Activated CD4-positive, alpha-beta T cell treated with anti-CD3 and anti-CD28 coated beads, Interleukin-2, amount 50 U/mL, for 48 hours (primary cell): ENCODE data around the gene AP1G2.
"Not testable (repeated sequence)": the region's sequence is repeated elsewhere in the genome, so short reads cannot be mapped to it uniquely, and the experiment has no call there.

Experiments used
- DNase-seq, 2 experiments: peaks; one replicate each; pipeline ENCODE4 v3.0.0-alpha.2; 2020

AP1G2 gene, protein sequence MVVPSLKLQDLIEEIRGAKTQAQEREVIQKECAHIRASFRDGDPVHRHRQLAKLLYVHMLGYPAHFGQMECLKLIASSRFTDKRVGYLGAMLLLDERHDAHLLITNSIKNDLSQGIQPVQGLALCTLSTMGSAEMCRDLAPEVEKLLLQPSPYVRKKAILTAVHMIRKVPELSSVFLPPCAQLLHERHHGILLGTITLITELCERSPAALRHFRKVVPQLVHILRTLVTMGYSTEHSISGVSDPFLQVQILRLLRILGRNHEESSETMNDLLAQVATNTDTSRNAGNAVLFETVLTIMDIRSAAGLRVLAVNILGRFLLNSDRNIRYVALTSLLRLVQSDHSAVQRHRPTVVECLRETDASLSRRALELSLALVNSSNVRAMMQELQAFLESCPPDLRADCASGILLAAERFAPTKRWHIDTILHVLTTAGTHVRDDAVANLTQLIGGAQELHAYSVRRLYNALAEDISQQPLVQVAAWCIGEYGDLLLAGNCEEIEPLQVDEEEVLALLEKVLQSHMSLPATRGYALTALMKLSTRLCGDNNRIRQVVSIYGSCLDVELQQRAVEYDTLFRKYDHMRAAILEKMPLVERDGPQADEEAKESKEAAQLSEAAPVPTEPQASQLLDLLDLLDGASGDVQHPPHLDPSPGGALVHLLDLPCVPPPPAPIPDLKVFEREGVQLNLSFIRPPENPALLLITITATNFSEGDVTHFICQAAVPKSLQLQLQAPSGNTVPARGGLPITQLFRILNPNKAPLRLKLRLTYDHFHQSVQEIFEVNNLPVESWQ

DNA sequence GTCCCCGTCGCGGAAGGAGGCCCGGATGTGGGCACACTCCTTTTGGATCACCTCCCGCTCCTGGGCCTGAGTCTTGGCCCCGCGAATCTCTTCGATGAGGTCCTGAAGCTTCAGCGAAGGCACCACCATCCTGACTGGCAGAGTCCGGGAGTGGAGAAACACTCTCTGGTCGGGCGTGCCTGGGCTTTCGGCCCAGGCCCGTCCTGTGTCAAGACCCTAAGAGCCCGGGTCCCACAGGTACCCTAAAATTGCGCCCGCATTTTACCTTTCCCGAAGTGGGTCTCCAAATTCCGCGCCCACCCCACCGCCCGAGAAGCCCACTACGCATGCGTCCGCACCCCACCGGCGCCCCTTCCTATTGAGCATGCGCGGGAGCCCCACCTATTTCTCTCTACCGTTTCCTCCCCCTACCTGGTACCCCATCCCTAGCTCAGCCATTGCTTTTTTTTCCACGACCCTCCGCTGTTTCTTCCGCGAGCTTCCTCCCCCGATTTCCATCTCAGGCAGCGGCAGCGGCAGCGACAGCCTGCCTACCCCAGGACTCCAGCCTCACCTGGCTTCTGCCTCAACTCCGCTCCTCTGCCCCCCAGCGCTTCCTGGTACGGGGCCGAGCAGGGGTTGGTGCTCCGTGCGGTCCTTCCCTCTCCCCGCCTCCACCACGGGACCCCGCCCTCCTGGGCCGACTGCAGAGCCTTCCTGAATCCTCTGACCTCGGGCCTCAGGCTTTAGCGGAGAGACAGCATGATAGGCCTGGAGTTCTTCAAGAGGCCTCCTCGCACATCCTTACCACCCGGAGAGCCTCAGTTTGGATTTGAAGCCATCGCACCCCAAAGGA is at the start of gene AP1G2:
Gene AP1G2, minus strand, starts transcription at position 606 of the 835 bp plus-strand sequence. Its CDS starts 477 bp downstream, at position 129.
- peak; percentile 95 to 96 for DNase-seq

DNA sequence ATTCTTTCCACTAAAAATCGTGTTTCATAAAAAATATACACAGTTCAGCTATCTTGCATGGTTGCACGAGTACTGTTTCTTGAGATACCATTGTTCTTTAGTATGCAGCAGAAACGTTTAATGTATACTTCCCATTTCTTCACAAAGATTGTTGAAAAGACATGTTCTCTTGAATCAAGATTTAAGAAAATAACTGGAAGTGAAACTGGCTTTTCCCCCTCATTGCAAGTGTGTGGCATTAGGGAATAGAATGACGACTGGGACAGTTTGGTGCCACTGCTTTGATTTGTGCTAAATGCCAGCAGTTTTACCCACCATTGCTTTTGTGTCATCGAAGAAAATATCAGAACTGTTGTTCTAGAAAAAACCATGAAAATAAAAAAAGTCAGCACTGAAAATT is 48.3 kb upstream of the AP1G2 start:
- no peak for DNase-seq

DNA sequence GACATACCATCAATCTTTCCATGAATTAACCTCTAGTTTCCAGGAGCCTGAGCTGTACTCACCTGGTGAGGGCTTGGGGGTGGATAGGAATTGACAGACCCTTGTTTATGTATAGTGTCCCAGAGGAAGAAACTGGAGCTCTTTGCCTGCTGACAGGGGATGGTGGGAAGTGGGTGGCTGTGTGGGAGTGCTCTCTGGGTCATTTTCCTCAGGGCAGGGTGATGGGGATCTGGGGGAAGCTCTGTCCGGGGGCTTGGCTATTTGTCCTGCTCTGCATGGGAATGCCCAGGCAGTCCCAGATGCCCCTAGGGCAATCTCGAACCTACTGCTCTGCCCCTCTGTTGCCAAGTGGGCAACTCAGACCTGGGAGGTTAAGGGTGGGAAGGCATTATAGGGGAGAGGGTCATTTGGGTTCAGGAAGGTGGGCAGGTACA is 46.8 kb upstream of the AP1G2 start:
- no peak for DNase-seq

DNA sequence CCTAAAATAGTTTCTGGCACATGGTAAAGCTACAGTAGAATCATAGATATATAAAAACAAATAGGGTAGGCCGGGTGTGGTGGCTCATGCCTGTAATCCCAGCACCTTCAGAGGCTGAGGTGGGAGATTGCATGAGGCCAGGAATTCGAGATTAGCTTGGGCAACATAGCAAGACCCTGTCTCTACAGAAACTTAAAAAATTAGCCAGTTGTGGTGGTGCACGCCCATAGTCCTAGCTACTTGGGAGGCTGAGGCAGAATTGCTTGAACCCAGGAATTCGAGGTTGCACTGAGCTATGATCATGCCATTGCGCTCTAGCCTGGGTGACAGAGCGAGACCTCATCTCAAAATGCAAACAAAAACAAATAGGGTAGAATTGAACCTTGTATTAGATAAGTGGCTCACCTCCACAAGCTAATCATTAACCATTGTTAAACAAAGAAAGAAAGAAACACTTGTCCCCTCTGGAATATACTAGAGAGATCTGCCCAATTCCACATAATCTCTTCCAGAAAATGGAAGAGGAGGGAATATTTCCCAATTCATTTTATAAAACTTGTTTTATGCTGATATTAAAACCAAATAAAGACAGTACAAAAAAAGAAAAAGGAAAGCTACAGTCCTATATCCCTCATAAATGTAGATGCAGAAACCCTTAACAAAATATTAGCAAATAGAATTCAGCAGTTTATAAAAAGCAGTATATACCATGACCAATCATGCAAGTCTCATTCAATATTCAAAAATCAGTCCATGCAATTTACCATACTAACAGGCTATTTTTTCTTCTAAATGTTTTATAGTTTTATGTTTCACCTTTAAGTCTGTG is 45.9 kb upstream of the AP1G2 start:
- no peak for DNase-seq

DNA sequence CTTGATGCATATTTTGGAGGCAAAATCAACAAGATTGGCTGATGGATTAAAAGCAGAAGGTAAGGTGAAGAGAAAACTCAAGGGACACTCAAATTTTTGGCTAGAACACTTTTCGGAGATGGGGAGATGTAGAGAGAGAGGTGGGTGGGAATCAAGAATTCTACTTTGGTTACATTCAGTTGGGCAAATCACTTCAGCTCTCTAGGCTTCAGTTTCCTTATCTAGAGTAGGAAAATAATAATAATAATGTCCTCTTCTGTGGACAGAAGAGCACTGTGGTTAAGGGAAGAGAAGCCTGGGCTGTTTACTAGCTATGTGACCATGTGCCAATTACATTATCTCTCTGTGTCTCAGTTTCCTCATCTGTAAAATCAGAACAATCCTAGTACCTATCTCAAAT is 45.2 kb upstream of the AP1G2 start:
- DNase-seq = no peak

DNA sequence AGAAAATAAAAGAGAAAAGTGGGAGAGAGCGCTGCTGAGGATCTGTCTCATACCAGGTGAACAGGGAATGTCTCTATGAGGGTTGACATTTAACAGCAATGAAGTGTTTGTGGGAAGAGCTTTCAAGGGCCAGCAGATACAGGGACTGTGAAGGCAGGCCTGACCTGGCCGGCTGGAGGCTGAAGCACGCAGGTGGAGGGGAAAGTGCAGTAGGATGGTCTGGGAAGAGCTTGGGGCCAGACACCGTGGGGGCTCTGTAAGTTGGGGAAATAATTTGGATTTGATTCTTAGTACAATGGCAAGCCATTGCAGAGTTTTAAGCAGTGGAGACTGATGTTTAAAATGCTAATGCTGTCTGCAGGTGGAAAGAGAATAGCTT is 44.8 kb upstream of the AP1G2 start:
- no peak for DNase-seq

DNA sequence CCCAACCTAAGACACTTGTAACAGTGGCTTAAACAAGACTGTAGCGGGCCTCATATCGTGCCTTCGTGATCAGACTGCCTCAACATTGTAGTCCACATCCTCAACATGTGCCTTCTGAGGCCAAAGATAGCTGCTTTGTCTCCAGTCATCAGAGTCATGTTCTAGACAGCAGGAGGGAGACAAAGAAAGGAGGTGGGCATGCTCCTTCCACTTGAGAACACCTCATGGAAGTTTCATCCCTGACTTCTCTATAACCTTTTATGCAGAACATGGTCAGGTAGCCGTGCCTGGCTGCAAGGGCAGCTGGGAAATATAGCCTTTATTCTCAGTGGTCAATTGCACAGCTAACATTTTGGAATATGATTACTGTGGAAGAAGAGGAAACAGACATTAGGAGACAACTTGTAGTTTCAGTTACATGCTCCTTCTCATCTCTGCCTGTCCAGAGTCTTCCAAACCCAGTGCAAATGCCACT is 43.3 kb upstream of the AP1G2 start:
- DNase-seq = no peak

DNA sequence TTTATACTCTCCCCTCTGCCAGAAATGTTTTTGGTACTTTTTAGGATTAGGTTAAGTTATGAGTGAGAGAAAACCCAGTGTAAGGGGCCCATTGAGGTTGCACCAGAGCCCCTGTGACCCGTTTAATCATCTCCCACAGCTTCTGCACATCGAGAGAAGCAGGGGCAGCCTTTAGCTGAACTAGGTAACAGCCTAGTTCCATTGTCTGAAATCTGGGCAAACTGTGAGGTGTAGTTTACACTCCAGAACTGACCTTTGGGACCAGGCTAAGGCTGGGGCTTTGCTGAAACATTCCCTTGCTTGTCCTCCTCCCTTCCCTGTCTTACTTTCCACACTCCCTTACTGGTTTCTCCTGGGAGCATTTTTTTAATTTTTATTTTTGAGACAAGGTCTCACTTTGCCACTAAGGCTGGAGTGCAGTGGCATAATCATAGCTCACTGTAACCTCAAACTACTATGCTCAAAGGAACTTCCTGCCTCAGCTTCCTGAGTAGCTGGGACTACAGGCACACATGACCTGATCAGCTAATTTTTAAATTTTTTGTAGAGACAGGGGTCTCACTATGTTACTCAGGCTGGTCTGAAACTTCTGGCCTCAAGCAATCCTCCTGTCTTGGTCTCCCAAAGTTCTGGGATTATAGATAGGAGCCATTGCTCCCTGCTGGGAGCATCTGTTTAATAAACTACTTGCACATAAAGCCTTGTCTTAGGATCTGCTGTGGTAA is 42.7 kb upstream of the AP1G2 start:
- DNase-seq = no peak

DNA sequence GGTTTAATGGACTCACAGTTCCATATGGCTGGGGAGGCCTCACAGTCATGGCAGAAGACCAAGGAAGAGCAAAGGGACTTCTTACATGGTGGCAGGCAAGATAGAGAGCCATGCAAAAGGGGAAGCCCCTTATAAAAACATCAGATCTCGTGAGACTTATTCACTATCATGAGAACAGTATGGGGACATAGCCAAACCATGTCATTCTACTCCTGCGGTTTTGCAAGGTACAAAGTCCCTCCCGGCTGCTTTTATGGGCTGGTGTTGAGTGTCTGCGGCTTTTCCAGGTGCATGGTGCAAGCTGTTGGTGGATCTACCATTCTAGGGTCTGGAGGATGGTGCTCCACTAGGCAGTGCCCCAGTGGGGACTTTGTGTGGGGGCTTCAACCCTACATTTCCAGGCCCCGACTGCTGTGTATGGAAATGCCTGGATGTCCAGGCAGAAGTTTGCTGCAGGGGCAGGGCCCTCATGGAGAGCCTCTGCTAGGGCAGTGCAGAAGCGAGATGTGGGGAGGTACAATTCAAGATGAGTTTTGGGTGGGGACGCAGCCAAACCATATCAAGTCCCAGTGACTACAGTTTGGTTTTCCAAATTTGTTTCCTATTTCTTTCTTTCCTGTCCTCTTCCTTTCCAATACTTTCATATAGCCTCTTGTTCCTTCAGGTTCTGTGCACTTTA is 42.0 kb upstream of the AP1G2 start:
- DNase-seq = not testable (repeated sequence)

DNA sequence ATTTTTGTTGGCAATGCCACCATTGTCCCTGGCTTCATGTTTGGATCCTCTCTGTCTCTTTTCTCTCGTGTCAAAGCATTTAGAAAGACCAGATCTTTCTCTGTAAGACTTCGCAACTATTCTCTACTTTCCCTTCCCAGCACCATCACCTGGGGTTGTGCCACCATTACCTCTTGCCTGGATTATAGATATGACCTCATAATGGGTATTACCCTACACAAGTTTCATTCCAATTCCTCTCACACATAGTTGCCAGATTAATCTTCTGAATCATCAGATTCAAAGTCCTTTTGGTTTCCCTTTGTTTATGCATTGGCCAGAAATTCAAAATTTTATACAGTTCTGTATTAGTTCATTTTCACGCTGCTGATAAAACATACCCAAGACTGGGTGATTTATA is 41.4 kb upstream of the AP1G2 start:
- DNase-seq = no peak

DNA sequence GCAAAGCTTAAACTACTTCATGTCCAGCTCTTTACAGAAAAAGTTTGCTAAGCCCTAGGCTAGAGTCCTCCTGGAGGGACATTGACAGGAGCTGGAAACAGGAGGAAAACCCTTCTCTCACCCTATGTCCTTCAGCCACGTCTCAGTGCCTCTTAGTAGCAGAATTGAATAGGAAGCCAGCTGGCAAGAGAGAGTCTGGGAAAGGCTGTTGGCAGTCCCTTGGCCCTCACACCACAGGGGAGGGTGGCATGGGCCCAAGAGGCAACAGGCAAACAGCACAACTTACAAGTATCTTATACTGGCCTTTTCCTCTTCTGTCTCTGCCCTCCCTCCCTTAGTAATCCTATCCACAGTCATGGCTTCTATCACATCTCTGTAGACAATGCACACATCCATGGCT is 40.9 kb upstream of the AP1G2 start:
- DNase-seq = no peak

DNA sequence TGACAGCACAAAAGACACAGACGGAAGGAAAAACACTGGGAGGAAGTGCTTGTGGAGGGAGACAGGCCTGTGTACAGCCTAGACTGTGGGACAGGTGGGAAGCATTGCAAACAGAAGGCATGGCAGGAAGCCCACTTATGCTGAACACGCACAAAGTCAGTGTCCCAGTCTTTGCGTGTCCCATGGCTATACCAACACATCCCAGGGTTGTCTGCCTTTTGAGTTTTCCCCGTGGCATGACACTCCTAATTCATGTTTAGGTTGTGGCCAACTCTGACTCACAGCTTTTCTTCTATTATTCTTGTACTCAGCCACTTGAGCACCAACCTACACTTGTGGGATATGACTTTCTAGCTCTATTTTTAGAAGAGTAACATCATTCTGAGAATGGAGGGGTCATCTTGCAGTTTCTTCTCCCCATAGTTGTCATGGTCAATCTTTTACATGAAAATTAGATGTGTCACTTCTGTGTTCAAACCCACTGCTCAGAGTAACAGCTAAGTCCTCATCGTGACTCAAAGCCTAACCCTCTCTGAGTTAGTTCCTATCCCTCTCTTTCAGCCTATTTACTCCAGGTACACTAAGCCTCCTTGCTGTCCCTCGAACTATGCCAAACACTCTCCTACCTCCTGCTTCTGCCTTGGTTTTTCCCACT is 38.5 kb upstream of the AP1G2 start:
- peak; percentile 29 to 49 for DNase-seq

DNA sequence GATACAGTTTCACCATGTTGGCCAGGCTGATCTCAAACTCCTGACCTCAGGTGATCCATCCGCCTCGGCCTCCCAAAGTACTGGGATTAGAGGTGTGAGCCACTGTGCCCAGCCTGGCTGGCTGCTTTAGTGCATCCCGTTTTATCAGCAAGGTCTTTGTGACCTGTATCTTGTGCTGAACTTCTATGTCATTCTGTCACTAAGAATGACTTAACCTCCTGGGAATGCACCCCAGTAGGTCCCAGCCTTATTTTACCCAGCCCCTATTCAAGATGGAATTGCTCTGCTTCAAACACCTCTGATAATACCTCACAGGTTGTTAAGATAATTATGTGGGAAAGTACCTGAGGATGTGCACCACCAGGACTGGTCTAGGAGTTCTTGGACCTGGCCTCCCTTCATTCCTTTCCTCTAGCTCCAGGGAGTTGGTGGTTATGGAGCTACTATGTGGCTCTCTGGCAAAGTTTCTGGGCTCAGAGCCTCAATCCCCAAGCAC is 37.1 kb upstream of the AP1G2 start:
- DNase-seq = no peak

DNA sequence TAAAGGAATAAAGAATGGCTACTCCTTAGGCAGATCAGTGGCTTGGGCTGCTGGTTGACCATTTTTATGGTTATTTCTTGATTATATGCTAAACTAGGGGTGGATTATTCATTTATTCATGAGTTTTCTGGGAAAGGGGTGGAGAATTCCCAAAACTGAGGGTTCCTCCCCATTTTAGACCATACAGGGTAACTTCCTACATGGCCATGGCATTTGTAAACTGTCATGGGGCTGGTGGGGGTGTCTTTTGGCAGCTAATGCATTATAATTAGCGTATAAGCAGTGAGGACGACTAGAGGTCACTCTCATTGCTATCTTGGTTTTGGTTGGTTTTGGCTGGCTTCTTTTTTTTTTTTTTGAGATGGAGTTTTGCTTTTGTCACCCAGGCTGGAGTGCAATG is 36.6 kb upstream of the AP1G2 start:
- DNase-seq = no peak

DNA sequence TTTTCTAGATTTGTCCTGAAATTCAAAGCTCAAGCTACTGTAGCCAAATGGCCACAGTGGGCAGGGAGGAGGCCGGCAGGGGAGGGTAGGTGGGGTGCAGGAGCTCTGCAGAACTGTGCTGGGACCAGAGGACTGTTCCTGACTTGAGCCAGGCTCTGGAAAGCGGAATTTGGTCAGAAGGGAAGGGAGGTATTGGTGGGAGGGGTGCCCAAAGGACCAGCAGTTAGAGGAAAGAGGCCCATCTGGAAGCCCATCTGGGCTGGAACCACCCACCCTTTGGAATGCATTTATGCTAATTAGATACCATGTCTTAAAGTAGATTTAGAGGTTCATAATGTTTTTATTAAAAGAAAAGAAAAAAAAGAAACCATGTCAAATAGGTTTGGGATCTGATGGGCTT is 35.5 kb upstream of the AP1G2 start:
- DNase-seq = no peak

DNA sequence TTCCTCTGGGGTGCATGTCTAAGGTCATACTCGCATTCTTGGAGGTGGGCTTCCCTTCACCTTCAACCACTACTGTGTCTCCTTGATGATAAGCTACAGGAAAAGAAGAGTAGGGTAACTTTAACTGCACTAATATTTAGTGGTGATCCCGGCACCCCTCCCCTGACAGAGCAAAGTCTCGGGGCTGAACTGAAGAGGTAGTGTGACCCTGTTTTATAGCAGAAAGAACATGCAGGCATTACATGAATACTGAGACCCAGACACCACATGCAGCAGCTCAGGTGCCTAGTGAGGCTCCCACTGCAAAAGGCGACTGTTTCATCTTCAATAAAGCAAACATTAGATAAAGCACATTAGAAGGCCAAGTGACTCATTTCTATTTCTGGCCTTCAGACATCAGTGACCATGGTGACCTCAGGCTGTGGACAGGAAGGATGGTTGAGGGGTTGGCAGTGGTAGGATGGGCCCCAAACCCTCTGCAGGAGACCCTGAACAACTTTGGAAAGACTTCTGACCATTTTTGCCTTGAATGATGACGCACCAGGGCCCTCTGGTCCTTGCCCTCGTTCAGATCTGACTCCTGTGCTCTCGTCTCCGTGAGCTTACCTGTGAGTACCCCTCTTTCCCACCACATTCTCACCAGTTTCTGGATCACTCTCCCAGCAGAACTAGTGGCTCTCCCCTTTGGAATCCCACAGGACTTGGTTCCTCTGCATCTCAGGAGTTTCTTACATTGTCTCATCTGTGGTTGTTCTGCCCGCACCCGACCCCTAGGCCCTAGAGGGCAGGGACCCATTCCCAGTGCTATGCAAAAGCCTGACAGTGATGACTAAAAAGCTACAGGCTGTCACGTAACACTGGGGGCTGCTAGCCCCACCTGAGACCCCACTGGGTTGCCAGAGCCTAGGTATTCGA is 34.8 kb upstream of the AP1G2 start:
- DNase-seq = no peak

DNA sequence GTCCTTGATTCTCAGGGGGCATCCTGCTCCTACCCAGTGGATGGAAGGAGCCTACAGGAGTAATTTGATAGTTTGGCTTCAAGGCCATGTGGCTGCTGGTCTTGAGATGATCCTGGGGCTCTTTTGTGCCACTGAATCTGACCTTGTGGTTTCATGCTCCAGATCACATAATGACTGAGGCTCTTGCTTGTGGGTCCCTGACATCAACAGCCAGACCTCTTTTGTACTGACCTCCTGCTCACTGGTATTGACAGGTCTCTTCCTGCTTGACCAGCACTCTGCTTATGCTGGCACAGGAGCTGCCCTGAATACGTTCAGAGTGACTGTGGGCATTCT is 34.2 kb upstream of the AP1G2 start:
- no peak for DNase-seq

DNA sequence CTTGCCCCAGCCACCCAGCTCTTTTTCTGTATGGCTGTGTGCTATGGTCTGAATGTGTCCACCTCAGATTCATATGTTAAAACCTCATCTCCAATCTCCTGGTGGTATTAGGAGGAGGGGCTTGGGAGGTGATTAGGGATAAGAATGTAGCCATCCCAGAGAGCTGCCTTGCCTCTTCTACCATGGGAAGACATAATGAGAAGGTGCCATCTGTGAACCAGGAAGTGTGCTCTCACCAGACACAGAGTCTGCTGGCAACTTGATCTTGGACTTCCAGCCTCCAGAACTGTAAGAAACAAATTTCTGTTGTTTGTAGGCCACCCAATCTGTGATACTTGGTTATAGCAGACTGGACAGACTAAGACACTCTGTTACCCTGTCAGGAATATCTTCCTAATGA is 33.8 kb upstream of the AP1G2 start:
- DNase-seq = no peak

DNA sequence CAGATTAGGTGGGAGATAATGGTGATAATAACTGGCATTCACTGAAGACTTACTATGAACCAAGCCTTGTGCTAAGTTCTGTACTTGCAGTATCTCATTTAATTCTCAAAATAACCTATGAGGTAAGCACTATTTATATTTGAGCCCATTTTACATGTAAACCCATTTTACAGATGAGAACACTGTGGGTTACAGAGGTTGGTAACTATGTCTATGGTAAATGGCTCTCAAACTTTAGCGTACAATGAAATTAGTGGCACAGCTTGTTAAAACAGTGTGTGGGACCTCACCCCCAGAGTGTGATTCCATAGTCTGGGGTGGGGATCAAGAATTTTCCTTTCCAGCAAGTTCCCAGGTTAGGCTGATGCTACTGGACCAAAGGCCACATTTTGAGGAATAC is 33.2 kb upstream of the AP1G2 start:
- no peak for DNase-seq
